Thyroid gland (tissue), 4 donors: Measurements from ENCODE around the gene LEF1. TPM values are rescaled to one million over a fixed set of nuclear protein-coding genes. Genes with fewer than 3 reads are reported as not detected.

Experiments used
- DNase-seq, 2 donors: peaks; one replicate each; pipeline ENCODE4 v3.0.0-alpha.2; 2019
- H3K27ac ChIP-seq, 3 donors: fragments of 200-600 bp; sonication (generic); 1 replicate in 2 of 3; 2 replicates in 1 of 3; pipeline ENCODE4 v1.5.1; 2016 to 2019; ENCODE audit warnings: mild to moderate bottlenecking in 1 of 3, moderate library complexity in 1 of 3
- H3K27me3 ChIP-seq: fragments of 200-600 bp; sonication (generic); one replicate; pipeline ENCODE4 v1.5.1; 2019
- H3K36me3 ChIP-seq, 2 donors: fragments of 200-600 bp; sonication (generic); one replicate each; pipeline ENCODE4 v1.5.1; 2016 to 2019
- H3K4me1 ChIP-seq, 2 donors: fragments of 200-600 bp; sonication (generic); one replicate each; pipeline ENCODE4 v1.5.1; 2017 to 2019
- H3K4me3 ChIP-seq, 3 donors: fragments of 200-600 bp; sonication (generic); replicated peaks in 1 of 3; 1 replicate in 2 of 3; 2 replicates in 1 of 3; pipeline ENCODE4 v1.5.1; 2016; ENCODE audit warnings: mild to moderate bottlenecking in 1 of 3
- H3K9me3 ChIP-seq: fragments of 200-600 bp; sonication (generic); one replicate; pipeline ENCODE4 v1.5.1; 2017
- CTCF ChIP-seq, 6 experiments: fragments of 200-600 bp in 3 of 6; fragments of 450-650 bp in 3 of 6; sonication (generic) in 3 of 6; IDR thresholded peaks; one replicate each; pipeline ENCODE4 v1.5.1; 2016 to 2019; ENCODE audit warnings: antibody characterized with exemption in 6 of 6, mild to moderate bottlenecking in 2 of 6, inconsistent platforms in 1 of 6, moderate library complexity in 1 of 6
- POLR2A ChIP-seq, 2 donors: fragments of 450-650 bp; IDR thresholded peaks; one replicate each; pipeline ENCODE4 v1.6.1; 2017; ENCODE audit warnings: antibody characterized with exemption in 2 of 2, mild to moderate bottlenecking in 2 of 2, moderate library complexity in 1 of 2
- WGBS, 2 donors: methylation state at CpG; one replicate each; pipeline ENCODE4 v1.1.5; 2017; 5-methylcytosine and 5-hydroxymethylcytosine counted together
- intact Hi-C: fragments of 100-400 bp; cut with DNase I; formaldehyde crosslinking; loops from one replicate; pipeline ENCODE4 v1.15.1; 2023
- total RNA-seq, 4 donors: library from RNA; depleted of rRNA; stranded (reverse); fragments of >200 nt; gene quantifications; one replicate each; pipeline ENCODE4 v1.2.3, GENCODE V29; 2016

LEF1 gene
- total RNA-seq, 4 donors from 2014 or later, result 4.2 to 24.3 (median 9.9) TPM

GRCh38 chr4:108106186-108106585 is 62.5 kb downstream of the LEF1 start:
- Histone ChIP-seq H3K36me3 (no peaks in the 10 kb centered on the region), H3K27me3 (no peaks in the 10 kb centered on the region), H3K4me1 (no peaks in the 10 kb centered on the region), H3K9me3 (no peaks in the 10 kb centered on the region), H3K27ac (no peak overlapping the region), H3K4me3 (no peak overlapping the region)
- no peak for DNase-seq
- 96 to 99% methylated on average over 3 of the region's 3 CpGs for WGBS, 2 donors
- no peak for TF ChIP-seq CTCF (IDR thresholded peaks at IDR 0.05)
- TF ChIP-seq POLR2A (IDR thresholded peaks at IDR 0.05), result no peak
- intact Hi-C loops, result no loop called here

- TF ChIP-seq POLR2A (IDR thresholded peaks at IDR 0.05), result no peak
- no peak for TF ChIP-seq CTCF (IDR thresholded peaks at IDR 0.05)
Measured at GRCh38 chr4:108103099-108103862, 65.5 kb downstream of the LEF1 start.

GRCh38 chr4:108100827-108101226 is 67.9 kb downstream of the LEF1 start:
- Histone ChIP-seq H3K27me3 (no peaks in the 10 kb centered on the region), H3K36me3 (no peaks in the 10 kb centered on the region), H3K4me1 (no peaks in the 10 kb centered on the region), H3K4me3 (no peak overlapping the region), H3K9me3 (no peaks in the 10 kb centered on the region), H3K27ac (no peak overlapping the region)
- TF ChIP-seq CTCF (IDR thresholded peaks at IDR 0.05) (no peak), POLR2A (IDR thresholded peaks at IDR 0.05) (no peak)
- 52 to 65% methylated on average over 1 of the region's 1 CpG for WGBS, 2 donors
- intact Hi-C loops, result no loop called here
- DNase-seq, result no peak

More at GRCh38 chr4:108103099-108103862, 65.5 kb downstream of the LEF1 start:
- Histone ChIP-seq H3K9me3 (no peaks in the 10 kb centered on the region), H3K27me3 (no peaks in the 10 kb centered on the region), H3K4me1 (no peaks in the 10 kb centered on the region), H3K27ac (no peak overlapping the region), H3K36me3 (no peaks in the 10 kb centered on the region), H3K4me3 (no peak overlapping the region)
- WGBS, 2 donors, result 92% methylated on average over 5 of the region's 5 CpGs
- no peak for DNase-seq
- intact Hi-C loops, result no loop called here

- H3K4me3 ChIP-seq, result no peak overlapping the region
- intact Hi-C loops, result no loop called here
- no peaks in the 10 kb centered on the region for H3K36me3 ChIP-seq
- 93 to 99% methylated on average over 1 of the region's 1 CpG for WGBS, 2 donors
- no peaks in the 10 kb centered on the region for H3K4me1 ChIP-seq
- no peak overlapping the region for H3K27ac ChIP-seq
- H3K27me3 ChIP-seq, result no peaks in the 10 kb centered on the region
- TF ChIP-seq CTCF (IDR thresholded peaks at IDR 0.05) (no peak), POLR2A (IDR thresholded peaks at IDR 0.05) (no peak)
- no peaks in the 10 kb centered on the region for H3K9me3 ChIP-seq
- no peak for DNase-seq
Measured at GRCh38 chr4:108099838-108100237, 68.9 kb downstream of the LEF1 start.

GRCh38 chr4:108097990-108098553 is 70.7 kb downstream of the LEF1 start:
- Histone ChIP-seq H3K27ac (no peak overlapping the region), H3K9me3 (no peaks in the 10 kb centered on the region), H3K27me3 (no peaks in the 10 kb centered on the region), H3K4me1 (peaks cover 0 to 16% of the 10 kb centered on the region in 2 donors), H3K36me3 (no peaks in the 10 kb centered on the region), H3K4me3 (no peak overlapping the region)
- no peak for TF ChIP-seq CTCF (IDR thresholded peaks at IDR 0.05)
- no peak for TF ChIP-seq POLR2A (IDR thresholded peaks at IDR 0.05)
- no peak for DNase-seq
- intact Hi-C loops, result no loop called here
- WGBS, 2 donors, result 90 to 91% methylated on average over 5 of the region's 5 CpGs
